Stimulated activated CD8-positive, alpha-beta memory T cell treated with anti-CD3 and anti-CD28 coated beads, Interleukin-2, amount 100 ng/mL, for 1 hour (primary cell): ENCODE results near the gene KRTAP4-8.
"Not testable (repeated sequence)": the region's sequence is repeated elsewhere in the genome, so short reads cannot be mapped to it uniquely, and the experiment has no call there.

ENCODE experiments used
- DNase-seq, 2 donors: peaks; one replicate each; pipeline ENCODE4 v3.0.0-alpha.2; 2020; ENCODE audit warnings: low read depth in 2 of 2

The KRTAP4-8 gene

GRCh38 chr17:41108728-41109386 lies 10.9 kb upstream of the KRTAP4-8 start:
- not testable (repeated sequence) for DNase-seq

- no peak for DNase-seq
Observed at GRCh38 chr17:41107941-41108450, 10.1 kb upstream of the KRTAP4-8 start.

- DNase-seq, result not testable (repeated sequence)
Observed at GRCh38 chr17:41105347-41105746, 7.4 kb upstream of the KRTAP4-8 start, which contains the start of gene KRTAP4-9. Gene KRTAP4-9, plus strand, starts transcription at chr17:41105389. Its CDS starts 0 bp downstream, at chr17:41105389.

GRCh38 chr17:41104386-41105038 lies 6.6 kb upstream of the KRTAP4-8 start:
- not testable (repeated sequence) for DNase-seq

DNA sequence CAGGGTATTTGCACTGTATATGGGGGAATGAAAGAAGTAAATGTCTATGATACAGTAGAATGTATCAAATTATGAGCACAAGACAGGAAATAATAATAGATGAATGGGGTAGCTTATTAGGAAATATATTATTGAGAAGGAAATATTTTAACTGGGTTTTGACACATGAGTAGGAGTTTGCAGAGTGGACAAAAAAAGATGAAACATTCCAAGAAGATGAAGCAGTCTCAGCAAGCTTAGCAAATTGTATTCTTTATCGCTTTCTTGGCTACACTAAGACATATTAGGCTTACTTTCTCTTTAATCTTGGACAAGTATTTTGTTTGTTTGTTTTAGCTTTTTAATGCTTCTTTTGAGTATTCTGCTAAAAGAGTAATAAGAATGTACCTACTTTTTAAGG lies 6.0 kb upstream of the KRTAP4-8 start:
- DNase-seq, result no peak

DNA sequence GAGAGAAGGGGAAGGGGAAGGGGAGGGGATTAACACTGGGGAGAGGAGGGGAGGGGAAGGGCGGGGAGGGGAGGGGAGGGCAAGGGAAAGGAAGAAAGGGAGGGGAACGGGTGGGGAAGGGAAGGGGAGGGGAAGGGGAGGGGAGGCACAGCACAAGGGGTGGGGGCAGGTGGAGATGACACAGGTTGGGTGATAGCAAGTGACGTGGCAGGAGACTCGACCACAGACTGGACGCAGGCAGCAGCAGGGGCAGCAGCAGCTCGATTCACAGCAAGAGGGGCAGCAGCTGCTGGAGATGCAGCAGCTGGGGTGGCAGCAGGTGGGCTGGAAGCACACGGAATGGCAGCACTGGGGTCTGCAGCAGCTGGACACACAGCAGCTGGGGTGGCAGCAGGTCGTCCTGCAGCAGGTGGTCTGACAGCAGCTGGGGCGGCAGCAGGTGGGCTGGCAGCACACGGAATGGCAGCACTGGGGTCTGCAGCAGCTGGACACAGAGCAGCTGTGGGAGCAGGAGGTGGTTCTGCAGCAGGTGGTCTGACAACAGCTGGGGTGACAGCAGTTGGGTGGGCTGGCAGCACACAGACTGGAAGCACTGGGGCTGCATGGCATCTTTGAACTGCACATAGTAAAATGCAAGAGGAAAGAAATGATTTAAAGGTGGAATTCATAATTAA lies 3.8 kb upstream of the KRTAP4-8 start, which contains the start of gene KRTAP4-16:
TSS of gene KRTAP4-16 (minus strand) at position 624 of the 674 bp plus-strand sequence. CDS start at position 624, 0 bp downstream.
- no peak for DNase-seq

- not testable (repeated sequence) for DNase-seq
Observed at GRCh38 chr17:41099682-41100480, 1.9 kb upstream of the KRTAP4-8 start.

DNA sequence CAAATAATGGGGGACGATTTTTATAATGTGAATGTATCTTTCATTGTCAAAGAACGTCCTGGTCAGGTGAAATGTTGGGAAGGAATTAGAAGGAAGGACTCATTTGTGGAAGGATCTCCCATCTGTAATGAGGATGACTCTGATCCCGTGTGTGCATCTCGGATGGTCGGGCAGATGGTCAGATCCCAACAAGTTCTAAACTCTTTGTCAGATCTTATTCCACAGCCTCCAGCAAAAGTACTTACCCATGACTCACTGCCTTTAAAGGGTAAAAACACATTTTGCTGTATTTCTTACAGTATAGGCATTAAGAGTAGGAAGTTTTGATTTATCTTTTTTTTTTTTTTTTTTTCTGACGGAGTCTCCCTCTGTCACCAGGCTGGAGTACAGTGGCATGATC lies 539 bp upstream of the KRTAP4-8 start:
- DNase-seq, result no peak

DNA sequence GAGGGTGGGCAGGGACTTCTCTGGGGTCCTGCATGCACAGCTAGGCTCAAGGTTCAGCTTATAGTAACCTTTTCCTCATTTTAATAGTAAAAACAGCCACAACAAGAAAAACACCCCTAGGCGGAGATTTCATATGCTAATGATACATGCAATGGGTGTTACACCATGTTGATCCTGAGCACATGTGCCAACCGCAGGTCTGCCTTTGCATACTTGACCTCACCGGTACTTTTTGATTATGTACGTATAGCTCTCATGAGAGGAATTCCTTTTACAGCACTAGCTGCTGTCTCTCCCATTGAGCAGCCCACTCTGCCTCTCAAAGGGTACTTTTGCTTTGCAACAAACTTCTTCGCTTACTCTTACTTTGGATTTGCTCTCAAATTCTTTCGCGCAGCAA lies 1.9 kb downstream of the KRTAP4-8 start:
- no peak for DNase-seq

DNA sequence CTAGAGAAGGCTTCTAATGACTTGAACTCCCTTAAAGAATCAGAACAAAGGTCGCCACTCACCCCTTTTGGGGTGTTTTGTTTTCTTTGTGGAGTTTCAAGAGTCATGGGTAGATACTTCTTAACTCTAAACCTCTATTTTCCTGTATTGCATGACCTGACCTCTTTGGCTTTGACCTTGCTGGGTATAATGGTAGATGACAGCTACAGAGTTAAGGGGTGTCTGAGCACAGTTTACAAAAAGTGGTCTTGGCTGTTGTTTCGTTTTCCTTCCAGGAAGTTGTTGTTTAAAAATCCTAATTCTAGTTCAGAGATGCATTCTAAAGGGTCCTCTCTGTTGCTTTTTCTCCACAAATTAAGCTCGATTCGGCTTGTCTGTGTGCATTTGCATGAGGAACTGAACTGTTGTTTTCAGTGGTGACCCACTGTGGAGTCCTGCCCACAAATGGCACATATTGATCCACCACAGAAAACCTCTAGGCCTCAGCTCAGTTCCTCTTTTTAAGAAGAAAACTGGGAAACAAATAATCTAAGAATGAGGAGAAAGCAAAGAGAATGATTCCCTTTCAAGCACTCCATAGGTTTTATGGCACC lies 9.1 kb downstream of the KRTAP4-8 start:
- not testable (repeated sequence) for DNase-seq

- DNase-seq, result not testable (repeated sequence)
Observed at GRCh38 chr17:41084100-41084856, 13.7 kb downstream of the KRTAP4-8 start, which contains the start of gene KRTAP4-7. Gene KRTAP4-7, plus strand, starts transcription at chr17:41084150. Its CDS starts 57 bp downstream, at chr17:41084207.

- DNase-seq, result not testable (repeated sequence)
Observed at GRCh38 chr17:41083427-41083826, 14.5 kb downstream of the KRTAP4-8 start.

DNA sequence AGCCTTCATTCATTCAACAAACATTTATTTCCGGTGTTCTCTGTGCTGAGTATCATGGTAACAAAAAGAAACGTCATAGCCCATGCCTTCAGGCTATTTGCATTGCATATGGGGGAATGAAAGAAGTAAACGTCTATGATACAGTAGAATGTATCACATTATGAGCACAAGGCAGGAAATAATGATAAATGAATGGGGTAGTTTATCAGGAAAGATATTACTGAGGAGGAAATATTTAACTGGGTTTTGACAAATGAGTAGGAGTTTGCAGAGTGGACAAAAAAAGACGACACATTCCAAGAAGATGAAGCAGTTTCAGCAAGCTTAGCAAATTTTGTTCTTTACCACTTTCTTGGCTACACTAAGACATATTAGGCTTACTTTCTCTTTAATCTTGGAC lies 15.3 kb downstream of the KRTAP4-8 start:
- no peak for DNase-seq

DNA sequence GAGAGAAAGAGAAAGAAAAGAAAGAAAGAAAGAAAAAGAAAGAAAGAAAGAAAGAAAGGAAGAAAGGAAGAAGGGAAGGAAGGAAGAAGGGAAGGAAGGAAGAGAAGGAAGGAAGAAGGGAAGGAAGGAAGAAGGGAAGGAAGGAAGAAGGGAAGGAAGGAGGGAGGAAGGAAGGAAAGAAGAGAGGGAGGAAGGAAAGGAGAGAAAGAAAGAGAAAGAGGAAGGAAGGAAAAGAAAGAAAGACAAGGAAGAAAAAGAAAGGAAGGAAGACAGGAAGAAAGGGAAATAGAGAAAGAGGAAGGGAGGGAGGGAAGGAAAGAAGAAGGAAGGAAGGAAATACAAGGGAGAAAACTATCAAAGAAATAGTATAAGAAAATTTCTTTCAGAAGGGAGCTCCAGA lies 21.2 kb downstream of the KRTAP4-8 start:
- no peak for DNase-seq

GRCh38 chr17:41073676-41074075 lies 24.3 kb downstream of the KRTAP4-8 start:
- DNase-seq, result no peak

- no peak for DNase-seq
Observed at GRCh38 chr17:41071606-41072360, 26.2 kb downstream of the KRTAP4-8 start.

DNA sequence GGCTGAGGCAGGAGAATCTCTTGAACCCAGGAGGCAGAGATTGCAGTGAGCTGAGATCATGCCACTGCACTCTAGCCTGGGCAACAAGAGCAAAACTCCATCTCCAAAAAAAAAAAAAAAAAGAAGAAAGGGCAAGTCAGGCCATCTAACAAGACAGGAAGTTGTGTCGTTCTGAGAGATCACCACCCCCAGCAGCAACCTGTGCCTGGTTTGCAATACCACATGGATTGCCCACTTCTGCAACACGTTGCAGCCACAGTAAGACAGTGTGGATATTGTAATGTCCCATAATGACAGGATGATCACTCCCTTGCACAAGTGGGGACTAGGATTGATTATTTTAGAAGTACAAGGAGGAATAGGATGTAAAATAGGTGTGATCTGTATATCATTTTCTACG lies 28.9 kb downstream of the KRTAP4-8 start:
- DNase-seq, result no peak

DNA sequence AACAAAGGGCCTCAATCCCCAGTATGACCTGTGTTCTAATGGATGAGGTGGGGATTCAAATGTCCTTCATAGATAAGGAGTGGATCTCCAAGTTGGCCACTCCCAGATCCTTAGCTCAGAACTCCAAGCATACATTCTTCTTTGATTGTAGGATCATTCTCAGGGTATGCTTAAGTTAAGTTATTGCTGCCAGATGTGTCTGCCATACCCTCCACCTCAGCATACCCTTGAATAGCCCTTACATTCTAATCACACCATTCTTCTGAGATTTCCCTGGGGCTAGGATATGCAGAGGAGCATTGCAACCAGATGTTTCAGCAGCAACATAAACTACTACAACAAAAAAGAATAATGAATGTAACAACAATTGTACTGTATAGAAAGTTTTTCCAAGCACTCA lies 30.7 kb downstream of the KRTAP4-8 start:
- no peak for DNase-seq

DNA sequence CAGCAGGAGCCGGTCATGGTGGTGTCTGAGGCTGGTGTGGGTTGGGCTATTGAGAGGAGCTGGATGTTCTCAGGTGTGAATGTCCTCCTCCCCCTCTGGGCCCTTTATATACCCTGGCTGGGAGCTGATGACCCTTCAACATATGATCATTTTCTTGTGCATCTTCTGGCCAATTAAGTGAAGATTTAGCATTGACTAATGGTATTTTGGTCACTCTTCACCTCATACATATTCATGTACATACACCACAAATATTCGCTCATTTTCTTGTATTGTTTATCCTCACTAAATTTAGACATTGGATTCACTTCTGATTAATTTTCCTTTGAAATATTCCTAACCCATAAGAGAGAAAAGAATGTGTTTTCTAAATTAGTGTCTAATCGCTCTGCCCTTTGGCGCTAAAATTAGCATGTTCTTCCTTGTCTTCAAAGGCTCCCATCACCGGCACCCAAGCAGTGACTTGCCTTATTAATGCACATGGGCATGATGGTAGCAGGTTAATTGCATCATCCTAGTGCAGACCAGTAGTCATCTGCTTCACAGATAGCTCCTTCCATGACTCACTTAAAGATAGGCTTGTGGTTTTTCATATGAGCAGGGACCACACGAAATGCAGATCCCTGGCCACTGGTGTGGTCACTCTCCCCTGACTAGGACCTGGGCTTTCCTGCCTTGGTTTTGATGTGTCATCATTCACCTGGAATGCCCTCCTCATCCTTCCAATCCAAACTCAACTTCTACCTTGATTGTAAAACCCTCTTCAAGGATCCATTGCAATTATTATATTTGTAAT lies 31.9 kb downstream of the KRTAP4-8 start, which contains the start of gene KRTAP2-4:
TSS of gene KRTAP2-4 (minus strand) at position 51 of the 796 bp plus-strand sequence. CDS start at position 17, 34 bp downstream.
- no peak for DNase-seq
